ENCODE measurements around the gene TTC38.
"Not testable (repeated sequence)": the region's sequence is repeated elsewhere in the genome, so short reads cannot be mapped to it uniquely, and the experiment has no call there.

TTC38 gene

GRCh38 chr22:46312056-46312455, 44.2 kb downstream of the TTC38 start:
- TF ChIP-seq CTCF (IDR thresholded peaks at IDR 0.05; ENCODE audit: low read depth, low read length) = no peak
- Histone ChIP-seq H3K27ac (no peak overlapping the region), H3K27me3 (ENCODE audit: insufficient read depth, low read depth, severe bottlenecking) (no peaks in the 10 kb centered on the region), H3K36me3 (peaks cover 60% of the 10 kb centered on the region), H3K4me3 (ENCODE audit: low read depth, low read length) (no peak overlapping the region), H3K9me3 (ENCODE audit: severe bottlenecking) (no peaks in the 10 kb centered on the region)
- DNase-seq = no peak

- not testable (repeated sequence) for H3K27me3 ChIP-seq (ENCODE audit: insufficient read depth, low read depth, severe bottlenecking)
- peaks cover 65% of the 10 kb centered on the region for H3K36me3 ChIP-seq
Observed at GRCh38 chr22:46312848-46313247, 45.0 kb downstream of the TTC38 start.

DNA sequence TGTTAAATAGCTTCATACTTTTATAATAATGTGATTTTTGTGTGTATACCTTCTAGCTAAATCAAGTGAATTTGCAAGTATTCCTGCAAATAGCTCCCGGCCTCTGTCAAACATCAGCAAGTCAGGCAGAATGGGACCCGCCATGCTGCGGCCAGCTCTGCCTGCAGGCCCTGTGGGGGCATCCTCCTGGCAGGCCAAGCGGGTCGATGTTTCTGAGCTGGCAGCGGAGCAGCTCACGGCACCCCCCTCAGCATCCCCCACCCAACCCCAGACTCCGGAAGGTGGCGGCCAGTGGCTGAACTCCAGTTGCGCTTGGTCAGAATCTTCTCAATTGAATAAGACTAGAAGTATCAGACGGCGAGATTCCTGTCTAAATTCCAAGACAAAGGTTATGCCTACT, 48.2 kb downstream of the TTC38 start:
- H3K27ac ChIP-seq = no peak overlapping the region
- no peak overlapping the region for H3K4me3 ChIP-seq (ENCODE audit: low read depth, low read length)
- no peak for TF ChIP-seq CTCF (IDR thresholded peaks at IDR 0.05; ENCODE audit: low read depth, low read length)
- no peak for DNase-seq
- H3K27me3 ChIP-seq (ENCODE audit: insufficient read depth, low read depth, severe bottlenecking) = no peaks in the 10 kb centered on the region
- no peaks in the 10 kb centered on the region for H3K9me3 ChIP-seq (ENCODE audit: severe bottlenecking)
- peaks cover 65% of the 10 kb centered on the region for H3K36me3 ChIP-seq

More at GRCh38 chr22:46312848-46313247, 45.0 kb downstream of the TTC38 start:
- not testable (repeated sequence) for H3K4me3 ChIP-seq (ENCODE audit: low read depth, low read length); DNase-seq; H3K27ac ChIP-seq; H3K9me3 ChIP-seq (ENCODE audit: severe bottlenecking)

DNA sequence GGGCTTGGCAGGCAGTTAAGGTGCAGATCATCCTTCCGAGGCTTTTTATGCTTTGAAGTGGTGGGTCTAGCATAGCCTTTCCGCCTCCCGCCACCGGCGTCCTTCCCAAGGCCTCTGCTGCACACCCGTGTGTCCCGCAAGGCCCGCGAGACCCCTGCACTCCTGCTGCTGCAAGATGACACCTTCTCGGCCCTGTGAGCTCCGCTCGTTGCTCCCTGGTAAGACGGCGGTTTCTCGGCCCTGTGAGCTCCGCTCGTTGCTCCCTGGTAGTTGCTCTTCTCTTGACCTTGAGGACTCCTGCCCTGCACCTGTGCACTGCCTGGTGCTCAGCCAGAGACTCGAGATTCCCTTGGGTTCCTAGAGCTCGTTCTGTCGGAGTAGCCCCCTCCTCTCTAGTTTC, 49.8 kb downstream of the TTC38 start:
- no peaks in the 10 kb centered on the region for H3K9me3 ChIP-seq (ENCODE audit: severe bottlenecking)
- no peaks in the 10 kb centered on the region for H3K27me3 ChIP-seq (ENCODE audit: insufficient read depth, low read depth, severe bottlenecking)
- peaks cover 65% of the 10 kb centered on the region for H3K36me3 ChIP-seq
- no peak overlapping the region for H3K27ac ChIP-seq
- TF ChIP-seq CTCF (IDR thresholded peaks at IDR 0.05; ENCODE audit: low read depth, low read length) = no peak
- H3K4me3 ChIP-seq (ENCODE audit: low read depth, low read length) = no peak overlapping the region
- no peak for DNase-seq

GRCh38 chr22:46318576-46318975, 50.8 kb downstream of the TTC38 start:
- no peak overlapping the region for H3K27ac ChIP-seq
- no peaks in the 10 kb centered on the region for H3K27me3 ChIP-seq (ENCODE audit: insufficient read depth, low read depth, severe bottlenecking)
- no peaks in the 10 kb centered on the region for H3K9me3 ChIP-seq (ENCODE audit: severe bottlenecking)
- H3K4me3 ChIP-seq (ENCODE audit: low read depth, low read length) = no peak overlapping the region
- TF ChIP-seq CTCF (IDR thresholded peaks at IDR 0.05; ENCODE audit: low read depth, low read length) = no peak
- peaks cover 68% of the 10 kb centered on the region for H3K36me3 ChIP-seq
- DNase-seq = no peak

DNA sequence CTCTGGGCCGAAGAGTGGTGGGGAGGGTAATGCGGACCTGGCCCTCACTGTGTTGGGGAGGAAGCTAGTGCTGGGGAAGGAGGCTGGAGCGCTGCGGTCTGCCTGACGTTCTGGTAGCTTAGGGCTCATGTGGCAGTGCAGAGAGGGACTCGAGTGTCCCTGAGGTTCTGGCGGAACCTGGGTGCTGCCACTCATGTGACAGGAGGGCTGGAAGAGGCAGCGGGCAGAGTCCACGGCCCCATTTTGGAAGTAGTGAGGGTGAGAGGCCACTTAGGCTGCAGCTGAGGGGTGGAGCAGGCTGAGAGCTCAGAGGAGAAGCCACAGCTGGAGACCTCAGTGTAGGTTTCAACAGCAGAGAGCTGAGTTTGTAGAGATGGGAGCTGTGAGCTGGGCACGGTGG, 51.5 kb downstream of the TTC38 start:
- no peak for TF ChIP-seq CTCF (IDR thresholded peaks at IDR 0.05; ENCODE audit: low read depth, low read length)
- H3K9me3 ChIP-seq (ENCODE audit: severe bottlenecking) = no peaks in the 10 kb centered on the region
- no peak overlapping the region for H3K27ac ChIP-seq
- no peaks in the 10 kb centered on the region for H3K27me3 ChIP-seq (ENCODE audit: insufficient read depth, low read depth, severe bottlenecking)
- H3K4me3 ChIP-seq (ENCODE audit: low read depth, low read length) = no peak overlapping the region
- H3K36me3 ChIP-seq = peaks cover 74% of the 10 kb centered on the region
- DNase-seq = no peak
